Left ventricle myocardium superior (tissue), 1 donor: ENCODE measurements around the gene EXOSC6. TPM values are rescaled to one million over a fixed set of nuclear protein-coding genes. Genes with fewer than 3 reads are reported as not detected.
"Not testable (repeated sequence)": the region's sequence is repeated elsewhere in the genome, so short reads cannot be mapped to it uniquely, and the experiment has no call there.

ENCODE experiments used
- ATAC-seq: fragments of 200-7000 bp; cut with Tn5 transposase; one replicate; pipeline ENCODE4 v1.9.1; 2020; ENCODE audit warnings: mild to moderate bottlenecking, moderate library complexity
- DNase-seq: peaks from one replicate; pipeline ENCODE4 v3.0.0-alpha.2; 2020
- intact Hi-C: fragments of 100-400 bp; cut with micrococcal nuclease; formaldehyde crosslinking; loops from one replicate; pipeline ENCODE4 v1.11.0; 2022
- total RNA-seq: library from RNA; stranded (reverse); fragmentation: NEBNext Ultra II Directional; extraction: Animal tissue kit (Norgen Biotek cat#: 25700); gene quantifications from one replicate; pipeline ENCODE4 v1.2.1, GENCODE V29; 2021
- donor health status: DM: no; HTN: yes; CAD: no; lungs with severe emphysema.

EXOSC6 gene
- total RNA-seq, 1 donor from 2014 or later, result 11.6 TPM

GRCh38 chr16:70204668-70205405, 46.9 kb downstream of the EXOSC6 start:
- intact Hi-C loops, result not testable (repeated sequence)

GRCh38 chr16:70204010-70204409, 47.7 kb downstream of the EXOSC6 start:
- ATAC-seq, intact Hi-C loops, DNase-seq: not testable (repeated sequence)

More at GRCh38 chr16:70204668-70205405, 46.9 kb downstream of the EXOSC6 start:
- not testable (repeated sequence) for DNase-seq, ATAC-seq

- not testable (repeated sequence) for DNase-seq
These were observed 48.2 kb downstream of the EXOSC6 start for GRCh38 chr16:70203508-70203907.

GRCh38 chr16:70200063-70200462, 51.7 kb downstream of the EXOSC6 start:
- intact Hi-C loops, ATAC-seq, DNase-seq: not testable (repeated sequence)

More at GRCh38 chr16:70203508-70203907, 48.2 kb downstream of the EXOSC6 start:
- intact Hi-C loops, ATAC-seq: not testable (repeated sequence)

DNA sequence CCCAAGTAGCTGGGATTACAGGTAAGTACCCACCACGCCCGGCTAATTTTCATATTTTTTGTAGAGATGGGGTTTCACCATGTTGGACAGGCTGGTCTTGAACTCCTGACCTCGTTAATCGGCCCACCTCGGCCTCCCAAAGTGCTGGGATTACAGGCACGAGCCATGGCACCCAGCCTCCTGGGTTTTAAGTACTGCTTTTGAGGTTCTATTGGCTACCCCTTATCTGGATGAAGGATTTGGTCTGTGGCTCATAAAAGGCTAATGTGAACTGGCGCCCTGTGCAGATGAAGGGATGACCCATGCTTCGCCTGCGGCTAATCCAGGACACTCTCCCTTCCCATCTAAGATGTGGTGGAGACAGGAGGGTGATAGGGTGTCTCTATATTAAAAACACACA, 52.6 kb downstream of the EXOSC6 start:
- DNase-seq, intact Hi-C loops, ATAC-seq: not testable (repeated sequence)

GRCh38 chr16:70198666-70199065, 53.1 kb downstream of the EXOSC6 start:
- intact Hi-C loops, ATAC-seq, DNase-seq: not testable (repeated sequence)

GRCh38 chr16:70198230-70198629, 53.5 kb downstream of the EXOSC6 start:
- DNase-seq, ATAC-seq, intact Hi-C loops: not testable (repeated sequence)

DNA sequence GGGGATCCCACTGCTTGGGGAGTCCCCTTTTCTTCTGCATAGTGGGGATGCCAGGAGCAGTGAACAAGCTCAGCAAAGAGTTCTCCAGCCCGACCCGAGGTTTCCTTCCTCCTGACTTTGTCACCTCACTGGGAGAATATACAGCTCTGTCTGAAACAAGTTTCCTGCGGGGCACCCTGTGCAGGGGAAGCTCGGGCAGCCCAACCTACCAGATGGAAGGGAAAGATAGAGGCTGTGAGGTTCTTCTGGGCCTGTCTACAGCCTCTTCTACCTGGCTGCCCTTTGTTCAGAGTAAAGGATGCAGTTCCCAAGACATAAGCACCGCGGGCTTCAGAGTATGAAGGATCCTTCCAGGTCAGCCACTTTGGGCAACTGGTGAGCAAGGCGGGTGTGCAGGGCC, 54.1 kb downstream of the EXOSC6 start:
- DNase-seq, intact Hi-C loops, ATAC-seq: not testable (repeated sequence)

Other genes with a start within 250 kb of the EXOSC6 start
- 19.3 TPM for gene PDPR, start 137.6 kb downstream of the EXOSC6 start, total RNA-seq
- not detected for gene CLEC18C, start 78.2 kb downstream of the EXOSC6 start, total RNA-seq
- gene AARS1, start 37.6 kb upstream of the EXOSC6 start, total RNA-seq, result 62.2 TPM
- 16.6 TPM for gene DDX19B, start 47.2 kb upstream of the EXOSC6 start, total RNA-seq
- gene DDX19A, start 95.0 kb upstream of the EXOSC6 start, total RNA-seq, result 25.2 TPM
- 19.0 TPM for gene ST3GAL2, start 187.2 kb upstream of the EXOSC6 start, total RNA-seq
- 8.2 TPM for gene FCSK, start 202.7 kb upstream of the EXOSC6 start, total RNA-seq